ENCODE data around the gene OPCML. TPM values are rescaled to one million over a fixed set of nuclear protein-coding genes. Genes with fewer than 3 reads are reported as not detected.

The OPCML gene
- total and polyA plus RNA-seq, 7 donors = 0.01 to 0.80 (median 0.07) TPM; not detected in 4

GRCh38 chr11:133552938-133553337 is 20.6 kb upstream of the OPCML start:
- no peaks in the 10 kb centered on the region for H3K36me3 ChIP-seq (ENCODE audit: insufficient read depth in 1 of 2, low read depth in 1 of 2)
- intact Hi-C loops (cut with DNase I) = no loop called here
- no peaks in the 10 kb centered on the region for H3K9me3 ChIP-seq
- DNase-seq (no peak), ATAC-seq (no peak)
- no peak overlapping the region for H3K4me3 ChIP-seq
- H3K4me1 ChIP-seq = no peaks in the 10 kb centered on the region
- TF ChIP-seq CTCF (IDR thresholded peaks at IDR 0.05) = no peak
- H3K27ac ChIP-seq = no peak overlapping the region
- WGBS, 3 donors = 69 to 80% (median 72%) methylated on average over 6 of the region's 6 CpGs
- no peaks in the 10 kb centered on the region for H3K27me3 ChIP-seq (ENCODE audit: insufficient read depth in 3 of 3, low read length in 2 of 3)

GRCh38 chr11:133551064-133551463 is 18.8 kb upstream of the OPCML start:
- Histone ChIP-seq H3K27ac (no peak overlapping the region), H3K27me3 (ENCODE audit: insufficient read depth in 3 of 3, low read length in 2 of 3) (peaks cover 0 to 6% (median 0%) of the 10 kb centered on the region in 3 donors), H3K36me3 (ENCODE audit: insufficient read depth in 1 of 2, low read depth in 1 of 2) (no peaks in the 10 kb centered on the region), H3K9me3 (no peaks in the 10 kb centered on the region), H3K4me1 (no peaks in the 10 kb centered on the region), H3K4me3 (no peak overlapping the region)
- no peak for TF ChIP-seq CTCF (IDR thresholded peaks at IDR 0.05)
- intact Hi-C loops (cut with DNase I) = no loop called here
- WGBS, 3 donors = 77 to 83% (median 79%) methylated on average over 5 of the region's 5 CpGs
- no peak for DNase-seq
- ATAC-seq = no peak

- H3K27me3 ChIP-seq (ENCODE audit: insufficient read depth in 3 of 3, low read length in 2 of 3) = peaks cover 0 to 6% (median 0%) of the 10 kb centered on the region in 3 donors
- no peaks in the 10 kb centered on the region for H3K36me3 ChIP-seq (ENCODE audit: insufficient read depth in 1 of 2, low read depth in 1 of 2)
- no peak for ATAC-seq
- no peak for TF ChIP-seq CTCF (IDR thresholded peaks at IDR 0.05)
- DNase-seq = no peak
- 53 to 71% (median 62%) methylated on average over 3 of the region's 3 CpGs for WGBS, 3 donors
- no peak overlapping the region for H3K27ac ChIP-seq
- H3K4me3 ChIP-seq = no peak overlapping the region
- intact Hi-C loops (cut with DNase I) = no loop called here
- H3K4me1 ChIP-seq = no peaks in the 10 kb centered on the region
- no peaks in the 10 kb centered on the region for H3K9me3 ChIP-seq
These were observed 17.5 kb upstream of the OPCML start for GRCh38 chr11:133549826-133550225.

- 81 to 89% (median 83%) methylated on average over 7 of the region's 7 CpGs for WGBS, 3 donors
- no peak for ATAC-seq
- peaks cover 0 to 6% (median 0%) of the 10 kb centered on the region in 3 donors for H3K27me3 ChIP-seq (ENCODE audit: insufficient read depth in 3 of 3, low read length in 2 of 3)
- H3K9me3 ChIP-seq = no peaks in the 10 kb centered on the region
- H3K4me3 ChIP-seq = no peak overlapping the region
- H3K4me1 ChIP-seq = no peaks in the 10 kb centered on the region
- intact Hi-C loops (cut with DNase I) = no loop called here
- TF ChIP-seq CTCF (IDR thresholded peaks at IDR 0.05) = no peak
- H3K27ac ChIP-seq = no peak overlapping the region
- H3K36me3 ChIP-seq (ENCODE audit: insufficient read depth in 1 of 2, low read depth in 1 of 2) = no peaks in the 10 kb centered on the region
- DNase-seq = no peak
These were observed 16.3 kb upstream of the OPCML start for GRCh38 chr11:133548641-133549040.

- no peak overlapping the region for H3K27ac ChIP-seq
- 64 to 65% (median 65%) methylated on average over 12 of the region's 12 CpGs for WGBS, 3 donors
- H3K9me3 ChIP-seq = no peaks in the 10 kb centered on the region
- ATAC-seq (no peak), DNase-seq (no peak)
- no peak for TF ChIP-seq CTCF (IDR thresholded peaks at IDR 0.05)
- no peaks in the 10 kb centered on the region for H3K4me1 ChIP-seq
- no peak overlapping the region for H3K4me3 ChIP-seq
- H3K27me3 ChIP-seq (ENCODE audit: insufficient read depth in 3 of 3, low read length in 2 of 3) = peaks cover 0 to 6% (median 0%) of the 10 kb centered on the region in 3 donors
- intact Hi-C loops (cut with DNase I) = no loop called here
- H3K36me3 ChIP-seq (ENCODE audit: insufficient read depth in 1 of 2, low read depth in 1 of 2) = no peaks in the 10 kb centered on the region
These were observed 15.7 kb upstream of the OPCML start for GRCh38 chr11:133547808-133548494.

Measured in psoas muscle (tissue), 8 donors.